ENCODE data around the gene MRPL40.

The MRPL40 gene

GRCh38 chr22:19483481-19484244 lies 51.3 kb downstream of the MRPL40 start:
- no peak for DNase-seq
